Measurements from ENCODE around the gene DNAH17. TPM values are rescaled to one million over a fixed set of nuclear protein-coding genes. Genes with fewer than 3 reads are reported as not detected.

DNAH17 gene
- total RNA-seq, 1 experiment from 2014 or later, result 0.13 TPM

DNA sequence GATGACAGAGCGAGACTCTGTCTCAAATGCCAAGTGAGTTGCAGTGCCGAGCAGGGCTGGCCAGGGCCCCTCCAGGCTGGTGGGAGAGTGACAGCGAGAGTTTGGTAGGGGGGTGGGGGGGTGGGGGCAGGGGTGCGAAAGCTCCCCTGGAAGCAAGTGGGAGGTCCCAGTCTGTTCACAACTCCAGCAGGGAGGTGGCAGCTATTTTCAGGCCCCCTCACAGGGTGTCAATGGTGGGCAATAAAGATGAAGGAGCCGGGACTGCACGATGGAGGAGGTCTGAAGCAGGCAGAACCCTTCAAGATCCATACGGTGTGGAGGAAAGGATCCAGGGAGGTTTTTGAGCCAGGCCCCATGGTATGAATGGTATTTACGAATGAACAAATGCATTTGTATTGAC is 115.0 kb downstream of the DNAH17 start:
- no peak for DNase-seq
- Histone ChIP-seq H2BK120ac (ENCODE audit: low read depth, low read length, poor library complexity, severe bottlenecking) (no peak overlapping the region), H3K4me2 (ENCODE audit: insufficient read depth, insufficient read length, low read length) (no peak overlapping the region), H2BK15ac (ENCODE audit: low read depth, low read length) (no peak overlapping the region), H3T11ph (ENCODE audit: low read length) (no peak overlapping the region), H3K9me3 (ENCODE audit: control insufficient read depth, low read depth, low read length) (no peaks in the 10 kb centered on the region), H3K4ac (ENCODE audit: low read depth, low read length) (no peak overlapping the region), H3K27ac (ENCODE audit: insufficient read length, low read depth, low read length) (no peak overlapping the region), H3K23me2 (ENCODE audit: insufficient read length, low read depth, low read length, poor library complexity, severe bottlenecking) (no peaks in the 10 kb centered on the region), H3K14ac (ENCODE audit: insufficient read depth, low read length) (no peak overlapping the region), H4K5ac (ENCODE audit: insufficient read length, low read depth, low read length) (no peak overlapping the region), H4K91ac (ENCODE audit: insufficient read length, low read depth, low read length) (no peak overlapping the region), H4K20me1 (ENCODE audit: control insufficient read depth, insufficient read depth, insufficient read length) (no peaks in the 10 kb centered on the region), H3K79me2 (ENCODE audit: insufficient read depth, low read length) (no peaks in the 10 kb centered on the region), H3K79me1 (ENCODE audit: insufficient read depth, low read depth, low read length, poor library complexity, severe bottlenecking) (no peaks in the 10 kb centered on the region), H2AK5ac (ENCODE audit: insufficient read length, low read length) (no peak overlapping the region), H4K8ac (replicated peaks; ENCODE audit: insufficient read length, low read depth, low read length) (no peak overlapping the region), H3K4me1 (ENCODE audit: insufficient read depth, low read length) (no peaks in the 10 kb centered on the region; the same call in 1 of the 2 replicates), H2BK5ac (ENCODE audit: insufficient read length, low read length) (no peak overlapping the region), H2BK20ac (ENCODE audit: low read depth, low read length, poor library complexity, severe bottlenecking) (no peak overlapping the region), H3K18ac (ENCODE audit: insufficient read length, low read depth, low read length) (no peak overlapping the region), H3K23ac (ENCODE audit: insufficient read length, low read depth, low read length) (no peak overlapping the region), H2AFZ (ENCODE audit: low read length) (no peak overlapping the region), H3K56ac (ENCODE audit: insufficient read length, low read depth, low read length) (no peak overlapping the region), H3K9ac (ENCODE audit: extremely low read depth, insufficient read length, low read length) (no peak overlapping the region), H2BK12ac (ENCODE audit: insufficient read length, low read depth, low read length) (no peak overlapping the region), H3K27me3 (ENCODE audit: insufficient read depth, low read length) (no peaks in the 10 kb centered on the region)
- Mint-ChIP-seq H3K36me3 (ENCODE audit: insufficient read depth in 1 of 3, low read depth in 3 of 3) (peaks cover 0 to 6% (median 3%) of the 10 kb centered on the region in 3 experiments; a peak in 2 of 7 replicates), H3K27me3 (ENCODE audit: low read depth) (no peaks in the 10 kb centered on the region), H3K27ac (no peak overlapping the region), H3K4me1 (peaks cover 0 to 3% of the 10 kb centered on the region in 2 experiments; a peak in 1 of 4 replicates), H3K4me3 (no peak overlapping the region), H3K9me3 (peaks cover 4 to 7% of the 10 kb centered on the region in 2 experiments; a peak in 3 of 5 replicates)
- TF ChIP-seq, protein P1, sequence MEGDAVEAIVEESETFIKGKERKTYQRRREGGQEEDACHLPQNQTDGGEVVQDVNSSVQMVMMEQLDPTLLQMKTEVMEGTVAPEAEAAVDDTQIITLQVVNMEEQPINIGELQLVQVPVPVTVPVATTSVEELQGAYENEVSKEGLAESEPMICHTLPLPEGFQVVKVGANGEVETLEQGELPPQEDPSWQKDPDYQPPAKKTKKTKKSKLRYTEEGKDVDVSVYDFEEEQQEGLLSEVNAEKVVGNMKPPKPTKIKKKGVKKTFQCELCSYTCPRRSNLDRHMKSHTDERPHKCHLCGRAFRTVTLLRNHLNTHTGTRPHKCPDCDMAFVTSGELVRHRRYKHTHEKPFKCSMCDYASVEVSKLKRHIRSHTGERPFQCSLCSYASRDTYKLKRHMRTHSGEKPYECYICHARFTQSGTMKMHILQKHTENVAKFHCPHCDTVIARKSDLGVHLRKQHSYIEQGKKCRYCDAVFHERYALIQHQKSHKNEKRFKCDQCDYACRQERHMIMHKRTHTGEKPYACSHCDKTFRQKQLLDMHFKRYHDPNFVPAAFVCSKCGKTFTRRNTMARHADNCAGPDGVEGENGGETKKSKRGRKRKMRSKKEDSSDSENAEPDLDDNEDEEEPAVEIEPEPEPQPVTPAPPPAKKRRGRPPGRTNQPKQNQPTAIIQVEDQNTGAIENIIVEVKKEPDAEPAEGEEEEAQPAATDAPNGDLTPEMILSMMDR (conservative IDR thresholded peaks at IDR 0.05), result no peak
- WGBS (ENCODE audit: extremely low coverage, insufficient read length, low lambda C conversion rate), result no CpG with 5 or more reads among the region's 8 CpGs

All from H9 (cell line).